Fibroblast of the aortic adventitia (primary cell): Measurements from ENCODE around the gene FAM221B. TPM values are rescaled to one million over a fixed set of nuclear protein-coding genes. Genes with fewer than 3 reads are reported as not detected.

Source experiments
- DNase-seq: peaks from one replicate; pipeline ENCODE4 v3.0.0-alpha.2; 2010; ENCODE audit warnings: low read depth
- H3K4me3 ChIP-seq: 2 replicates; pipeline ENCODE4 v1.5.1; 2011; ENCODE audit warnings: low read depth, mild to moderate bottlenecking, control low read depth, low read length, moderate library complexity
- total RNA-seq: library from RNA; depleted of rRNA; stranded (reverse); fragments of >200 nt; gene quantifications from 2 replicates; pipeline ENCODE4 v1.2.3, GENCODE V29; 2012; ENCODE audit warnings: low replicate concordance
- TF ChIP-seq, protein P1 (sequence below): IDR thresholded peaks from 2 replicates; pipeline ENCODE4 v1.5.1; 2011; ENCODE audit warnings: mild to moderate bottlenecking, low read length, control low read depth, inconsistent platforms; ENCODE audit not compliant: insufficient read depth

FAM221B gene
- total RNA-seq, 1 donor = not detected

DNA sequence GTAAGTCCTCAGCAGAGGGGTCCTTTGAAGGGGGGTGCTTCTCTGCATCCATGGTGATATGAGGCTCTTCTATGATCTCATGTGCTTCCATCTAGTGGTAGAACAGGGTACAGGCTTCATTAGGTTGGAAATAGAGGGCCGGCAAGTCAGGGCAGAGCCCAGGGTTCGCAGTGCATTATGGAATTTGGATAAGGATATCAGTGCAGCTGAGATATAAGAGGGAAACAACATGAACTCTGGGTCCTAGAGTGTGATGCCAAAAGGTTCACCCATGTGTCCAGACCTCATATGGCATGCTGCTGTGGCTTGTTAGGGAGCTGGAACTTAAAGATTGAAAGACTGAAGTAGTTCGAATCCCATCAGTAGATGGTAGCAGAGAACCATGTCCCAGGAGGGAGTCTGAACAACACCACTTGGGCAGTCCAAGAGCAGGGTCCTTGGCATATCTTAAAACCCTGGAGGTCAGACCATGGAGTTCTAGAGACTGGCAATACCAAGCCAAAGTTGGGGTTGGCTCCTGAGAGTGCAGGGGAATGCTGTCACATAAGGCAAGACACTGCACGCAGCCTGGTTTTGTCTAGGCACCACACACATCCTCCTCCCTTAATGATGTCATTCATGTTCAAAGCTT lies 2.3 kb downstream of the FAM221B start:
- TF ChIP-seq, protein P1, sequence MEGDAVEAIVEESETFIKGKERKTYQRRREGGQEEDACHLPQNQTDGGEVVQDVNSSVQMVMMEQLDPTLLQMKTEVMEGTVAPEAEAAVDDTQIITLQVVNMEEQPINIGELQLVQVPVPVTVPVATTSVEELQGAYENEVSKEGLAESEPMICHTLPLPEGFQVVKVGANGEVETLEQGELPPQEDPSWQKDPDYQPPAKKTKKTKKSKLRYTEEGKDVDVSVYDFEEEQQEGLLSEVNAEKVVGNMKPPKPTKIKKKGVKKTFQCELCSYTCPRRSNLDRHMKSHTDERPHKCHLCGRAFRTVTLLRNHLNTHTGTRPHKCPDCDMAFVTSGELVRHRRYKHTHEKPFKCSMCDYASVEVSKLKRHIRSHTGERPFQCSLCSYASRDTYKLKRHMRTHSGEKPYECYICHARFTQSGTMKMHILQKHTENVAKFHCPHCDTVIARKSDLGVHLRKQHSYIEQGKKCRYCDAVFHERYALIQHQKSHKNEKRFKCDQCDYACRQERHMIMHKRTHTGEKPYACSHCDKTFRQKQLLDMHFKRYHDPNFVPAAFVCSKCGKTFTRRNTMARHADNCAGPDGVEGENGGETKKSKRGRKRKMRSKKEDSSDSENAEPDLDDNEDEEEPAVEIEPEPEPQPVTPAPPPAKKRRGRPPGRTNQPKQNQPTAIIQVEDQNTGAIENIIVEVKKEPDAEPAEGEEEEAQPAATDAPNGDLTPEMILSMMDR = peak; percentile 91
- peak; percentile 82 for DNase-seq
- no peak overlapping the region for H3K4me3 ChIP-seq

DNA sequence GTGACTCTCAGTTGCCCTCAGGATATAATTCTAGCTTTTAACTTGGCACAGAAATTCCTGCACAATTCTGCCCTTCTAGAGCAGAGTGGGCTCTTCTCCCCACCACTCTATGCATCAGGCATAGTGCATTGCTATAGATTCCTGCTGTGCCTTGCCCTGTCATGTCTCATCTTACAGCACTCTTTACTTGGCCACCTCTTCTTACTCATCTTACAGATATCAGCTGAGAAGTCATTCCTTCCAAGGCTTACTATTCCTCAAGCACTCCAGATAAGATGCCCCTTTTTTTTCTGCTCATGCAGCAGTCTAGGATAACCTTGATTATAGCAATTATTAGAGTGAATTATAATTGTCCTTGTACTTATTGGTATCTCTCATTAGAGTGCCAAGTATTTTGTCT lies 5.6 kb downstream of the FAM221B start:
- TF ChIP-seq, protein P1 = no peak
- no peak overlapping the region for H3K4me3 ChIP-seq
- DNase-seq = no peak

DNA sequence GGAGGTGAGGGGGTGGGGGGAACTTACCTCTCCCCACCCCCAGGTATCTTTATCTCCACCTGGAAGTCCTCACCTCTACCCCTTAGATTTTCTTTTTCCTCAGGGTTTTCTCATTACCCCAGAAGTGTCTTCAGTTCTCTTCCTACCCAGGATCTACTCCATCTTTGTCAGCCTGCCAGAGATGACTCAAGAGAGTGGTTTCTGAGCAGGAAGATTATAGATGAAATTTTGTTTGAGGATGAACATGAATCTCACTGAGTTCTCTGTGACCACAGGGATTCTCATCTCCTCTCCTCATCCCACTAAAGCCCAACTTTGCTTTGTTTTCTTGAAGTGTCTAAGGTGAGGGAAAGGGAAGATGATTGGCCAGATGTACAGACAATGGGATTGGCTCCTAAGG lies 8.5 kb downstream of the FAM221B start:
- H3K4me3 ChIP-seq = no peak overlapping the region
- peak; percentile 73 for DNase-seq
- TF ChIP-seq, protein P1 = no peak

DNA sequence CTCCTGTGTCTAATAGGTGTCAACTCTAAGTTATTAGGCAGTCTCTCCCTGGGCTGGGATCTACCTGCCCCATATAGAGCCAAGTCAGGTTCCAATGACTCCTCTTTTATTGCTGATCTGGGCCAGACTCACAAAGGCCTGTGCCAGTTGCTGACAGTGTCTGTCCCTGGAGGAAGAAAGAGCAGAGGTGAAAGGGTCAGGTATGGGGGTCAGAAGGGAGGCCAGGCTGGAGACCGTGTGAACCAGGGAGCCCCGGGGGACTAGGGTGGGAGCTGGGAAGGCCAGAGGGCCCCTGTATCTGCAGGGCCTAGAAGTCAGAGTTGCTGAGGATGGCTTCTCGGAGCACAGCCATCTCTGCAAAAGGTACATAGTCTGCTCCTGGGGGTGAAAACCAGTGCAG lies 10.2 kb downstream of the FAM221B start:
- H3K4me3 ChIP-seq = no peak overlapping the region
- TF ChIP-seq, protein P1 = no peak
- no peak for DNase-seq

DNA sequence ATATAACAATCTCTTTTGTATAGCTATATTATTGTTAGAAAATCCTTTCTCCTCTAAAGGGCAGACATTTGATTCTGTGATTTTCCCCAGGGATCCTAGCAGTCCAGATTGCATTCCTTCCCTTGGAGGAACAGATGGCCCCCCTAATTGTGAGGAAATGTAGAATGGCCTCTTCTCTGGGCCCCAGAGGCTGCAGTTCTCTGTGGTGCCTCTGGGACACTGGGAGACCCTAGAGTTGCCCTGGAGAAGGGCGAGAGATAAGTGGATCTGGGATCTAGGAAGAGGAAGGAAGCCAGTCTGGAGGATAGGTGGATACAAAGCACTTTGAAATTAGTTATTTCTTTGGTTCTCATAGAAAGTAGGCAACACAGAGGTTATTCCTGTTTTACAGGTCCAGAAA lies 11.8 kb downstream of the FAM221B start:
- no peak for DNase-seq
- TF ChIP-seq, protein P1 = no peak
- no peak overlapping the region for H3K4me3 ChIP-seq

DNA sequence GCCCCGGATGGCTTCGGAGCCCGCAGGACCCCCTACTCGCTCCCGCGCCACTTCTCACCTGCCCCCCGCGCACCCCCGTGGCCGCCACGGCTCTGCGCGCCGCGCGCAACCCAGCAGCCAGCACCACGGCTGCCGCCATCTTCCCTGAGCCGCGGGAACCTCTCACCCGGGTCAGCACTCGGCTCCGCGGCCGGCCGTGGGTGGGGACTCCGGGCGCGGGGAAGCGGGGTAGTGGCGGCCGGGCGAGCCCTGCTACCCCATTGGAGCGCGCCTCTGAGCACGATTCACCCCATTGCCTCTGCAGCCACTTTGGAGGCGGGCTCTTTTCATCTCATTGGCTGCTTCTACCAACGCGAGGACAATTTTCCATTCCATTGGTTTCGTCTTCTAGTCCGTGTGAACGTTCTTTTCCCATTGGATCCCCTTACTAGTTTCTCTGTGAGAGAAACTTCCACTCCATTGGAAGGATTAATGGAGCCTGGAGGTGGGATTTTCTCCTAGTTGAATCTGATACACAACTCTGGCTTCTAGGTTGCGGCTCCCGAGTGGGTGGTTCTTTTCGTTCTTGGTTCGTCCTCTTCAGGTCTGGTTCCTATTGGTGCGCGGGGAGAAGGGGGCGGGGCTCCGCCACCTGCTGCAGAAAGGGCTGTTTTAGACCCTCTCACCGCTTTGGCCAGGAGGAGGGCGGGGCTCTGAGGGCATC lies 13.5 kb downstream of the FAM221B start, which contains the start of gene HINT2:
TSS of gene HINT2 (minus strand) at position 202 of the 703 bp plus-strand sequence. CDS start at position 139, 63 bp downstream.
- TF ChIP-seq, protein P1 = no peak

More for the DNA sequence above, 13.5 kb downstream of the FAM221B start, which contains the start of gene HINT2:
- H3K4me3 ChIP-seq = peak within 1 kb of the TSS; percentile 82
- DNase-seq = peak; percentile 99
